GM12875 (cell line): ENCODE measurements around the gene PGPEP1.
"Not testable (repeated sequence)": the region's sequence is repeated elsewhere in the genome, so short reads cannot be mapped to it uniquely, and the experiment has no call there.

Experiments
- H3K4me3 ChIP-seq: one replicate; pipeline ENCODE4 v1.5.1; 2011; ENCODE audit warnings: low read depth, low read length, control low read depth
- CTCF ChIP-seq: IDR thresholded peaks from 2 replicates; pipeline ENCODE4 v1.5.1; 2011; ENCODE audit warnings: low read depth, mild to moderate bottlenecking, control low read depth, inconsistent platforms, low read length, moderate library complexity, borderline replicate concordance; ENCODE audit not compliant: insufficient read depth

PGPEP1 gene

GRCh38 chr19:18362934-18363542, 22.6 kb downstream of the PGPEP1 start:
- TF ChIP-seq CTCF: no peak
- no peak overlapping the region for H3K4me3 ChIP-seq

GRCh38 chr19:18363787-18364186, 23.4 kb downstream of the PGPEP1 start:
- no peak for TF ChIP-seq CTCF
- H3K4me3 ChIP-seq: no peak overlapping the region

- not testable (repeated sequence) for H3K4me3 ChIP-seq
Observed at GRCh38 chr19:18364277-18364825, 24.0 kb downstream of the PGPEP1 start.

GRCh38 chr19:18364826-18365528, 24.6 kb downstream of the PGPEP1 start:
- H3K4me3 ChIP-seq: no peak overlapping the region
- TF ChIP-seq CTCF: no peak

- TF ChIP-seq CTCF: no peak
- H3K4me3 ChIP-seq: no peak overlapping the region
Observed at GRCh38 chr19:18366021-18366435, 25.6 kb downstream of the PGPEP1 start.

- no peak overlapping the region for H3K4me3 ChIP-seq
- no peak for TF ChIP-seq CTCF
Observed at GRCh38 chr19:18368504-18369222, 28.3 kb downstream of the PGPEP1 start.

GRCh38 chr19:18373407-18373891, 33.1 kb downstream of the PGPEP1 start:
- TF ChIP-seq CTCF: no peak
- no peak overlapping the region for H3K4me3 ChIP-seq
